GM10266 (cell line): ENCODE results near the gene TBL1Y.
"Not testable (repeated sequence)": the region's sequence is repeated elsewhere in the genome, so short reads cannot be mapped to it uniquely, and the experiment has no call there.

Source experiments
- DNase-seq: peaks from one replicate; pipeline ENCODE4 v3.0.0; 2012; ENCODE audit errors: extremely low spot score
- CTCF ChIP-seq: IDR thresholded peaks from 2 replicates; pipeline ENCODE4 v1.5.1; 2012; ENCODE audit warnings: mild to moderate bottlenecking, low read depth; ENCODE audit not compliant: control insufficient read depth, insufficient read depth; ENCODE audit errors: missing control alignments

TBL1Y gene

GRCh38 chrY:6910372-6911252, at the start of gene TBL1Y:
Gene TBL1Y, plus strand, starts transcription at chrY:6910697. Its CDS starts 114,388 bp downstream, at chrY:7025085.
- DNase-seq = peak; percentile 27
- TF ChIP-seq CTCF = no peak

- DNase-seq = no peak
- no peak for TF ChIP-seq CTCF
Observed at GRCh38 chrY:6894496-6894895, 16.0 kb upstream of the TBL1Y start.

GRCh38 chrY:6895236-6895635, 15.3 kb upstream of the TBL1Y start:
- no peak for TF ChIP-seq CTCF

GRCh38 chrY:6902116-6902515, 8.4 kb upstream of the TBL1Y start:
- DNase-seq = not testable (repeated sequence)

More at GRCh38 chrY:6895236-6895635, 15.3 kb upstream of the TBL1Y start:
- no peak for DNase-seq

- no peak for TF ChIP-seq CTCF
- no peak for DNase-seq
Observed at GRCh38 chrY:6907591-6907990, 2.9 kb upstream of the TBL1Y start.

GRCh38 chrY:6908021-6908420, 2.5 kb upstream of the TBL1Y start:
- DNase-seq = not testable (repeated sequence)

GRCh38 chrY:6909118-6909521, 1.4 kb upstream of the TBL1Y start:
- no peak for TF ChIP-seq CTCF
- DNase-seq = no peak

GRCh38 chrY:6909856-6910255, 641 bp upstream of the TBL1Y start:
- DNase-seq = no peak
- no peak for TF ChIP-seq CTCF
